BLaER1 treated with 17β-estradiol and CSF1 and Interleukin-3, amounts not matched to agents 10 nM and 100 nM (cell line): ENCODE data around the gene TLX1.
"Not testable (repeated sequence)": the region's sequence is repeated elsewhere in the genome, so short reads cannot be mapped to it uniquely, and the experiment has no call there.

Source experiments
- H3K27ac ChIP-seq, 11 experiments: shearing (Covaris generic); formaldehyde crosslinking; 2 replicates each; pipeline ENCODE4 v1.8.1; 2022
- H3K27me3 ChIP-seq, 11 experiments: shearing (Covaris generic); formaldehyde crosslinking; 2 replicates each; pipeline ENCODE4 v1.8.1; 2022
- H3K36me3 ChIP-seq, 11 experiments: shearing (Covaris generic); formaldehyde crosslinking; 2 replicates each; pipeline ENCODE4 v1.8.1; 2022
- H3K4me1 ChIP-seq, 10 experiments: shearing (Covaris generic); formaldehyde crosslinking; 2 replicates each; pipeline ENCODE4 v1.8.1; 2022
- H3K4me2 ChIP-seq, 11 experiments: shearing (Covaris generic); formaldehyde crosslinking; 2 replicates each; pipeline ENCODE4 v1.8.1; 2022
- H3K4me3 ChIP-seq, 10 experiments: shearing (Covaris generic); formaldehyde crosslinking; 2 replicates each; pipeline ENCODE4 v1.8.1; 2022
- H3K9ac ChIP-seq, 11 experiments: shearing (Covaris generic); formaldehyde crosslinking; 2 replicates each; pipeline ENCODE4 v1.8.1; 2022
- H3K9me3 ChIP-seq, 11 experiments: shearing (Covaris generic); formaldehyde crosslinking; replicated peaks in 1 of 11; 2 replicates each; pipeline ENCODE4 v1.8.1; 2022
- H4K20me1 ChIP-seq, 11 experiments: shearing (Covaris generic); formaldehyde crosslinking; 2 replicates each; pipeline ENCODE4 v1.8.1; 2022
- Cebpa-rat ChIP-seq, 11 experiments: shearing (Covaris generic); IDR thresholded peaks; 2 replicates each; pipeline ENCODE4 v1.8.1; 2022

The TLX1 gene

DNA sequence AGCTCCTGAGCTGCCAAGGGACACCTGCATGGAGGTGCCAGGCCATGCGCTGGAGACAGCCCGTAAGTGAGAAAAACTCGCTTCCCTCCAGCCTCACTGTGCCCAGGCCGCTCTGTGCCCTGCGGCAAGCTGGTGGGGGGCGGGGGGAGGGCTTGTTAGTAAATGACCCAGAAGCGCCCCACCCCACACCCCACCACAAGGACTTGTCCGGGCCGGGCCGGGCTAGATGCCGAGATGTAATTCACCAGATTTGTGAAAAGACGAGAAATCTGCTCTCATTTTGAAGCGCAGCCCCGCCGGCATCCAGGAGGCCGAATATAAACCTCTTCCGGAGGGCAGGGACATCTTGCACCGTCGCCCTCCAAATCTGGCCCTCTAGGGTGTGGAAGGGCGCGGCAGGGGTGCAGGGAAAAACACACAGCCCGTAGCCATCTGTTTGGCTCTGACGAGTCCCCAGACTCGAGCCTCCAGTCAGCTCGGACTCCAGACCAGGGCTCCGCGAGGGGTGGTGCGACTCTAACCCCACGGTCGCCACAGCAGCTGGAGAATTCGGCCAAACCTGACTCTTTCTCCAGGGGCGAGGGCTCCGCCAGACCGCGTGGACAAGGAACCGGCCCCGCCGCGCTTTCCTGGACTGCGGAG is 14.8 kb downstream of the TLX1 start:
- Histone ChIP-seq H3K27ac (no peak overlapping the region), H3K27me3 (peaks cover 85 to 100% (median 98%) of the 10 kb centered on the region in 11 experiments), H3K9me3 (peaks cover 13 to 27% (median 17%) of the 10 kb centered on the region in 11 experiments; a peak in 21 of 22 replicates), H3K4me3 (no peak overlapping the region), H3K4me2 (no peak overlapping the region), H4K20me1 (peaks cover 0 to 58% (median 44%) of the 10 kb centered on the region in 11 experiments; a peak in 16 of 22 replicates), H3K36me3 (no peaks in the 10 kb centered on the region), H3K9ac (no peak overlapping the region), H3K4me1 (peaks cover 0 to 21% (median 4%) of the 10 kb centered on the region in 10 experiments; a peak in 10 of 20 replicates)
- no peak for TF ChIP-seq Cebpa-rat (IDR thresholded peaks at IDR 0.05)

DNA sequence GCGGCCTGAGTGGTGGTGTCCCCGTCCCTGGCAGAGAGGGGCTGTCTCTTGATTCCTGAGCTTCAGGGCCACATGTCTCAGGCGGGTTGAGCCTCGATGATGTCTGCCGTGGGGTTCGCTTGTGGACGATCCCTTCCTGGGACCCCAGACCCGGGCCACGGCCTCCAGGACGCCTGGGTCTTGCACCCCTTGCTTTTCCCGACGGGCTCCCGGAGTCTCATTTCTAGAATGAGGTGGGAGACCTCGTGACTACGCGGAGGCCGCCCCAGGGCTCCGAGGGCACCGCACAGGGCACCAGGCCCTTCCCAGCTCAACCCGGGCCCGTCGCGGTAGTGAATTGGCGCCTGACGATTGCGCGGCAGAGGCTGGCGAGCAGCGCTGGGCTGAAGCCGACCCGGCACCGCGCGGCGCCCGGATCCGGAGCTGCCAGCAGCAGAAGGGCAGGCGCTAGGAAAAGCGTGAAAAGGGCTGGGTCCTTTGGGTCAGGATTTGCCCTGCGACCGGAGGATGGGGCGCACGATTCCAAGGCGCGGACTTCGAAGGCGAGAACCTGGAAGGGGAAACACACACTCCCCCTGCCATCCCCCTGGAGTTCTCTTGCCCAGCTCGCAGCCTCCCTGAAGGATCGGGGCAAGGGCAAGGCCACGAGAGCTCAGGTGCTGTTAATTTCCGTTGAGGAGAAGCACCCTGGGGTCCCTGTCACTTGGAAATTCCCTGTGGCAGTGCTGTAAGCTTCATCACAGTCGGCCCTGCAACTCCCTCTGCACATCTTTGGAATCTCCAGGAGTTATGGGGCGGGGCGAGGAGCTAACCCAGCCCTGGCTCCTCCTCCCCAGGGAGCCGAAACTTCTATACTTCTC is 15.5 kb downstream of the TLX1 start:
- H3K4me2 ChIP-seq, result no peak overlapping the region
- no peak overlapping the region for H3K27ac ChIP-seq
- H3K9me3 ChIP-seq, result peaks cover 13 to 27% (median 17%) of the 10 kb centered on the region in 11 experiments; a peak in 21 of 22 replicates
- H3K36me3 ChIP-seq, result no peaks in the 10 kb centered on the region
- H3K9ac ChIP-seq, result no peak overlapping the region
- no peak for TF ChIP-seq Cebpa-rat (IDR thresholded peaks at IDR 0.05)
- peaks cover 0 to 19% (median 4%) of the 10 kb centered on the region in 10 experiments; a peak in 10 of 20 replicates for H3K4me1 ChIP-seq
- H3K27me3 ChIP-seq, result peaks cover 77 to 100% (median 96%) of the 10 kb centered on the region in 11 experiments
- peaks cover 0 to 51% (median 36%) of the 10 kb centered on the region in 11 experiments; a peak in 13 of 22 replicates for H4K20me1 ChIP-seq
- no peak overlapping the region for H3K4me3 ChIP-seq

DNA sequence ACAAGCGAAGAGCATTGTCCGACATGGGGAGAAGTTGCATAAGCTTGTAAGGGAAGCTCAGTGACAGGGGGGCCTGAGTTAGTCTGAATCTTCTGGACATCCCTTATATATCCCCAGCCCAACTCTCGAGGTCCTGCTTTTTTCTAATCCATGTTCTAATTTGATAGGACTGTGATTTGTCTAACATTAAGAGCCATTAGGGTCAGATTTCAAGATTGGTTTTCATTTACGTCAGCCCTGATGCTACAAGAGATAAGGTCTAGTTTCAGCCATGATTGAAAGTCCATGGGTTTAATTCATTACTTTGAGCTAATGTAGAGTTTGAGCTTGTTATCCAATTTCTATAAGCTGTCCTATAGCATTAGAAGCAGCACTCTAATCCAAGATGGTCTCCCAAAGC is 20.3 kb downstream of the TLX1 start:
- no peak overlapping the region for H3K9ac ChIP-seq
- peaks cover 0 to 12% (median 5%) of the 10 kb centered on the region in 11 experiments; a peak in 9 of 22 replicates for H4K20me1 ChIP-seq
- no peak overlapping the region for H3K4me2 ChIP-seq
- no peaks in the 10 kb centered on the region for H3K4me1 ChIP-seq
- H3K9me3 ChIP-seq, result peaks cover 13 to 27% (median 17%) of the 10 kb centered on the region in 11 experiments; a peak in 21 of 22 replicates
- no peak overlapping the region for H3K27ac ChIP-seq
- no peak for TF ChIP-seq Cebpa-rat (IDR thresholded peaks at IDR 0.05)
- peaks cover 29 to 73% (median 55%) of the 10 kb centered on the region in 11 experiments for H3K27me3 ChIP-seq
- no peak overlapping the region for H3K4me3 ChIP-seq
- H3K36me3 ChIP-seq, result no peaks in the 10 kb centered on the region

DNA sequence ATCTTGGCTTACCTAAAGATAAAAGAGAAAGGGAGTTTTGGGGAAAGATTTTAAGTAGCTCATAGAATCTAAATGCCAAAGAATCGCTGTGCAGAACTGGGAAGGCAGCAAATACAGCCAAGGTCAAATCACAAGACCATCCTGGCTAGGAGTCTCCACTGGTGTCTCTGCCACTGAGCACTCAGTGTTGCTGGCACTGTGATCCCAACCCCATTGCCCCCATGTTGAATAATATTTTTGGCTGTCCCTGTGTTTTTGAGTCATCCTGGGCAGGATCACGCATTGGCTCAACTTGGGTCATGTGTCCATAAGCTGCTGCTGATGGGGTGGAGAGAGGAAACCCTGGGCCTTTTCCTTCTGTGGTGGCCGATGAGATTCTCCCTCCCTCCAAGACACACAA is 21.2 kb downstream of the TLX1 start:
- H4K20me1 ChIP-seq, result peaks cover 0 to 2% (median 0%) of the 10 kb centered on the region in 11 experiments; a peak in 3 of 22 replicates
- no peaks in the 10 kb centered on the region for H3K36me3 ChIP-seq
- no peak overlapping the region for H3K4me2 ChIP-seq
- H3K4me1 ChIP-seq, result no peaks in the 10 kb centered on the region
- H3K9me3 ChIP-seq, result peaks cover 13 to 19% (median 16%) of the 10 kb centered on the region in 11 experiments; a peak in 21 of 22 replicates
- no peak overlapping the region for H3K27ac ChIP-seq
- no peak overlapping the region for H3K9ac ChIP-seq
- peaks cover 20 to 64% (median 46%) of the 10 kb centered on the region in 11 experiments for H3K27me3 ChIP-seq
- no peak for TF ChIP-seq Cebpa-rat (IDR thresholded peaks at IDR 0.05)
- no peak overlapping the region for H3K4me3 ChIP-seq

DNA sequence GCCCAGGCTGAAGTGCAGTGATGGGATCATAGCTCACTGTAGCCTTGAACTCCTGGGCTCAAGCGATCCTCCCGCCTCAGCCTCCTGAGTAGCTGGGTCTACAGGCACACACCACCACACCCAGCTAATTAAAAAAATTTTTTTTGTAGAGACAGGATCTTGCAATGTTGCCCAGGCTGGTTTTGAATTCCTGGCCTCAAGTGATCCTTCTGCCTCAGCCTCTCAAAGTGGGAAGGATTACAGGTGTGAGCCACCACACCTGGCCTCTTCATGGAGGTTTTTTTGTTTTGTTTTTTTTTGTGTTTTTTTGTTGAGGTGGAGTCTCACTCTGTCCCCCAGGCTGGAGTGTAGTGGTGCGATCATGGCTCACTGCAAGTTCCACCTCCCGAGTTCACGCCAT is 23.4 kb downstream of the TLX1 start:
- not testable (repeated sequence) for H3K4me3 ChIP-seq, H3K9ac ChIP-seq, H3K9me3 ChIP-seq, H3K27ac ChIP-seq, H3K4me1 ChIP-seq, H3K36me3 ChIP-seq, H4K20me1 ChIP-seq, H3K4me2 ChIP-seq
- H3K27me3 ChIP-seq, result peaks cover 0 to 52% (median 24%) of the 10 kb centered on the region in 11 experiments; a peak in 19 of 22 replicates

DNA sequence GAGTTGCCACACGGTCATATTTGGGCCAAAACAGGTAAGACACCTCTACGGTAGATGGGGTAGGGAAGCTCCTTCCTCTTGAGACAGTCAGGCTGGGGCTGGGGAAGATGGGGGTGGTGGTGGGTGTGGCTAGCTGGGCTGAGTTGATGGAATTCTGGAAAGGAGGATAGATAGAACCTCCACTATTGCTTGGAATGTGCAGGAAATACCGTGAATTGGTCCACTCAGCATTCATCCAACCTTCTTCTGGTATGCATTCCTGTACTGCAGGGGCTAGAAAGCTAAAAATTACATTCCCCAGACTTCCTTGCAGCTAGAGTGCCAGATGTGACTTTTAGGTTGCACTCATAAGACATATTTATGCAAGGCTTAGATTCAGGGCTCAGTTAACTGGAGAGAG is 24.8 kb downstream of the TLX1 start:
- no peaks in the 10 kb centered on the region for H3K9me3 ChIP-seq
- H3K36me3 ChIP-seq, result no peaks in the 10 kb centered on the region
- H4K20me1 ChIP-seq, result no peaks in the 10 kb centered on the region; a peak in 3 of 22 replicates
- no peaks in the 10 kb centered on the region; a peak in 1 of 20 replicates for H3K4me1 ChIP-seq
- no peak overlapping the region for H3K4me2 ChIP-seq
- peaks cover 0 to 39% (median 18%) of the 10 kb centered on the region in 11 experiments; a peak in 12 of 22 replicates for H3K27me3 ChIP-seq
- no peak overlapping the region for H3K4me3 ChIP-seq
- no peak for TF ChIP-seq Cebpa-rat (IDR thresholded peaks at IDR 0.05)
- no peak overlapping the region for H3K27ac ChIP-seq
- no peak overlapping the region for H3K9ac ChIP-seq

DNA sequence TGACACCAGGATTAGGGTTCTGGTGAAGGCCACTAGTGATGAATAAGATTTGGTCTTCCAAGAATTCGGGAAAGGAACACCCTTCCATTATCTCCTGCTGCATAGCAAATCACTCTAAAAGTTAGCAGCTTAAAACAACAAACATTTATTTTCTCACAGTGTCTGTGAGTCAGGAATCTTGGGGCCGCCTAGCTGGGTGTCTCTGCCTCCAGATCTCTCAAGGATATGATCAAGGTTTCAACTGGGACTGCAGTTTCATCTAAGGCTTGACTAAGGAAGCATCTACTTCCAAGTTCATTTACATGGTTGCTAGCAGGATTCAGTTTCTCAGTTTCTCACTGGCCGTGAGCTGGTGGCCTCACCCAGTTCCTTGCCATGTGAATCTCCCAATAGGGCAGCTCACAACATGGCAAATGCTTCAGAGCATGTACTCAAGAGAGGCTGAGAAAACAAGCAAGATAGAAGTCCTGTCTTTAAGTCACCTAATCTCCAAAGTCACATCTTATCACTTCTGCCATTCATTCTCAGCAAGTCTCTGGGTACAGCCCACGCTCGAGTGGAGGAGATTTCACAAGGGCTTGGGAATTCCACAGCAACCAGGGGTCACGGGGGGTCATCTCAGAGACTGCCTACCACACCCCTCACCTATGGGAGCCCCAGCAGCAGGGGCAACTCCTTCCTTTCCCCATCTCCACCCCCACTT is 26.8 kb downstream of the TLX1 start:
- Histone ChIP-seq H3K27me3 (peaks cover 6 to 37% (median 21%) of the 10 kb centered on the region in 11 experiments; a peak in 20 of 22 replicates), H3K9ac (no peak overlapping the region), H4K20me1 (no peaks in the 10 kb centered on the region; a peak in 4 of 22 replicates), H3K9me3 (no peaks in the 10 kb centered on the region), H3K36me3 (no peaks in the 10 kb centered on the region), H3K4me1 (peaks cover 0 to 9% (median 0%) of the 10 kb centered on the region in 10 experiments; a peak in 5 of 20 replicates), H3K4me2 (no peak overlapping the region; a peak in 1 of 22 replicates), H3K27ac (no peak overlapping the region), H3K4me3 (no peak overlapping the region)
- TF ChIP-seq Cebpa-rat (IDR thresholded peaks at IDR 0.05), result no peak

DNA sequence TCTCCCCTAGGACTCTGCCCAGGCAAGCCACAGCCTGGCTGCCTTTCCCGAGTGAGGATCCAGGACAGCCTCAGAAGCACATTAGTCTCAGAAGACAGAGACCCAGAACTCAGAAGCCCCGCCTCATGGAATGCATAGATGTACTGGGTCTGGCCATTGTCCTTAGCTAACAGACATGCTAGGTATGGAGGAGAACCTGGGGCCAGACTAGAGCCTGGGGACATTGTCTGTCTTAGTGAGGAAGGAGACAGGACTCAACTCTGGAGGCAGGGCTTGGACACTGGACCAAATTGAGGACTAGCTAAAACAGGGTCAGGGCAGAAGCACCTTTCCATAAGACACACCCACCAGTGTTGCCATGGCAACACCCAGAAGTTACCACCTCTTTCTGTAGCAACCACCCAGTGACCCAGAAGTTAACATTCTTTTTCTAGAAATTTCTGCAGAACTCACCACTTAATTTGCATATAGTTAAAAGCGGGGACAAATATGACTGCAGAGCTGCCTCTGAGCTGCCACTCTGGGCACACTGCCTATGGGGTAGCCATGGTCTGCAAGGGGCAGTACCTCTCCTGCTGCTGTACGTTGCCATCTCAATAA is 27.5 kb downstream of the TLX1 start:
- Histone ChIP-seq H3K4me2 (no peak overlapping the region; a peak in 1 of 22 replicates), H3K27ac (no peak overlapping the region), H3K27me3 (peaks cover 6 to 38% (median 22%) of the 10 kb centered on the region in 11 experiments; a peak in 20 of 22 replicates), H3K9ac (no peak overlapping the region), H3K9me3 (no peaks in the 10 kb centered on the region), H4K20me1 (no peaks in the 10 kb centered on the region; a peak in 4 of 22 replicates), H3K36me3 (no peaks in the 10 kb centered on the region), H3K4me1 (peaks cover 0 to 11% (median 0%) of the 10 kb centered on the region in 10 experiments; a peak in 5 of 20 replicates), H3K4me3 (no peak overlapping the region)
- no peak for TF ChIP-seq Cebpa-rat (IDR thresholded peaks at IDR 0.05)
